PC-3 (cell line): ENCODE data around the gene LURAP1L. TPM values are rescaled to one million over a fixed set of nuclear protein-coding genes. Genes with fewer than 3 reads are reported as not detected.

ENCODE experiments used
- ATAC-seq: fragments of 200-7000 bp; cut with Tn5 transposase; 2 replicates; pipeline ENCODE4 v1.9.1; 2020; ENCODE audit warnings: mild to moderate bottlenecking, moderate library complexity
- BruUV-seq: library from RNA; stranded (reverse); fragments of 400-500 nt; replicated peaks from 2 replicates; lab custom pipeline; 2021; lab: Mats Ljungman, UMichigan
- CTCF ChIA-PET: fragments of 300-600 bp; sonication (Branson Sonifier 250); formaldehyde crosslinking; loops from one replicate; lab custom pipeline; 2022; ENCODE audit warnings: antibody characterized with exemption; lab: Charles Lee
- POLR2A ChIA-PET: fragments of 300-600 bp; sonication (Branson Sonifier 250); formaldehyde crosslinking; loops from one replicate; lab custom pipeline; 2022; ENCODE audit warnings: antibody characterized with exemption; ENCODE audit not compliant: unreplicated experiment; lab: Charles Lee
- DNase-seq: peaks from one replicate; pipeline ENCODE4 v3.0.0-alpha.2; 2015
- H2AFZ ChIP-seq: fragments of 300-600 bp; sonication (generic); 2 replicates; pipeline ENCODE4 v1.6.0; 2016; ENCODE audit warnings: antibody characterized with exemption, low read length
- H3F3A ChIP-seq: fragments of 300-600 bp; sonication (generic); one replicate; pipeline ENCODE4 v1.6.0; 2017; ENCODE audit warnings: antibody characterized with exemption, low read length, control low read depth, mild to moderate bottlenecking; ENCODE audit not compliant: unreplicated experiment
- H3K27ac ChIP-seq: fragments of 300-600 bp; sonication (generic); 2 replicates; pipeline ENCODE4 v1.5.1; 2016; ENCODE audit warnings: mild to moderate bottlenecking, low read length
- H3K27me3 ChIP-seq: fragments of 300-600 bp; sonication (generic); 2 replicates; pipeline ENCODE4 v1.6.1; 2016; ENCODE audit warnings: low read length, mixed read lengths
- H3K36me3 ChIP-seq: fragments of 300-600 bp; sonication (generic); 2 replicates; pipeline ENCODE4 v1.6.1; 2016; ENCODE audit warnings: low read depth, mixed run types, low read length, mixed read lengths
- H3K4me1 ChIP-seq: fragments of 300-600 bp; sonication (generic); 2 replicates; pipeline ENCODE4 v1.5.1; 2016; ENCODE audit warnings: low read length; ENCODE audit not compliant: insufficient read depth
- H3K4me2 ChIP-seq: fragments of 300-600 bp; sonication (generic); 2 replicates; pipeline ENCODE4 v1.6.0; 2016; ENCODE audit warnings: low read length
- H3K4me3 ChIP-seq: fragments of 300-600 bp; sonication (generic); 2 replicates; pipeline ENCODE4 v1.5.1; 2016; ENCODE audit warnings: mild to moderate bottlenecking, low read length, mixed read lengths
- H3K79me2 ChIP-seq: fragments of 300-600 bp; sonication (generic); 2 replicates; pipeline ENCODE4 v1.6.1; 2017; ENCODE audit warnings: low read length, mixed read lengths
- H3K9ac ChIP-seq: fragments of 300-600 bp; sonication (generic); 2 replicates; pipeline ENCODE4 v1.6.0; 2016; ENCODE audit warnings: mild to moderate bottlenecking, low read length
- H3K9me2 ChIP-seq: fragments of 300-600 bp; sonication (generic); replicated peaks from 2 replicates; pipeline ENCODE4 v1.6.1; 2016; ENCODE audit warnings: mixed run types, low read length, mixed read lengths
- H3K9me3 ChIP-seq: fragments of 300-600 bp; sonication (generic); 2 replicates; pipeline ENCODE4 v1.6.1; 2016; ENCODE audit warnings: low read length, mixed read lengths
- H4K20me1 ChIP-seq: fragments of 300-600 bp; sonication (generic); 2 replicates; pipeline ENCODE4 v1.6.1; 2016; ENCODE audit warnings: low read length, mixed read lengths
- EZH2 ChIP-seq: fragments of 300-600 bp; sonication (generic); IDR thresholded peaks from one replicate; pipeline ENCODE4 v1.6.1; 2017; ENCODE audit warnings: antibody characterized with exemption, mild to moderate bottlenecking, low read length; ENCODE audit not compliant: unreplicated experiment
- EZH2phosphoT487 ChIP-seq: fragments of 300-600 bp; sonication (generic); IDR thresholded peaks from 2 replicates; pipeline ENCODE4 v1.6.1; 2018; ENCODE audit warnings: mild to moderate bottlenecking, antibody characterized with exemption, low read length, borderline replicate concordance
- intact Hi-C: fragments of 100-400 bp; cut with micrococcal nuclease; formaldehyde crosslinking; loops from 2 replicates; pipeline ENCODE4 v1.9.0; 2023
- total RNA-seq: library from RNA; depleted of rRNA; stranded (reverse); fragments of >200 nt; gene quantifications from 2 replicates; pipeline ENCODE4 v1.2.3, GENCODE V29; 2014
- TF ChIP-seq, protein P1 (sequence below): fragments of 300-600 bp; sonication (generic); conservative IDR thresholded peaks from 2 replicates; pipeline ENCODE4 v1.5.1; 2017; ENCODE audit warnings: antibody characterized with exemption, low read depth, mild to moderate bottlenecking, low read length

Gene LURAP1L
- total RNA-seq, 1 experiment from 2014 or later: 16.4 TPM

DNA sequence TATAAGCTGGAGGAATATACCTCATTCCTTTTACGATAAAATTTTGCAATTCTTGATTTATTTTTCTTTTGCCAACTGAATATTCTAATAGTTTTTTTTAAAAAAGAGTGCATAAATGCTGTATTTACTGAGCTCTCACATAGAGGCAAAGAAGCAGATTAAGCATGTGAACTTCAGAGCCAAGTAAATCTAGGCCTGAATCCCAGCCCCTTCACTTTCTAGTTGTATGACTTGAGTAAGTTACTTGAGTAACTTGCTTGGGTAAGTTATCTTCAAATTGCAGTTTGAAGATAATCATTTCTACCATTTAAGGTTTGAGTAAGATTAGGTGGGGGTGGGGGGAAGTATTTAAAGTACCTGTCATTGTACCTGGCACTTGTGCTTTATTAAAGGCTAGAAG is 21.8 kb downstream of the LURAP1L start:
- Histone ChIP-seq H3K79me2 (no peaks in the 10 kb centered on the region; the same call in 1 of the 2 replicates), H3K4me1 (peaks cover 20% of the 10 kb centered on the region), H3K4me2 (no peak overlapping the region), H3K9me3 (no peaks in the 10 kb centered on the region), H2AFZ (no peak overlapping the region), H4K20me1 (no peaks in the 10 kb centered on the region), H3K9ac (no peak overlapping the region), H3F3A (no peaks in the 10 kb centered on the region), H3K9me2 (no peaks in the 10 kb centered on the region), H3K36me3 (no peaks in the 10 kb centered on the region), H3K27ac (no peak overlapping the region), H3K4me3 (no peak overlapping the region), H3K27me3 (no peaks in the 10 kb centered on the region)
- TF ChIP-seq EZH2phosphoT487 (no peak), EZH2 (no peak)
- TF ChIP-seq, protein P1, sequence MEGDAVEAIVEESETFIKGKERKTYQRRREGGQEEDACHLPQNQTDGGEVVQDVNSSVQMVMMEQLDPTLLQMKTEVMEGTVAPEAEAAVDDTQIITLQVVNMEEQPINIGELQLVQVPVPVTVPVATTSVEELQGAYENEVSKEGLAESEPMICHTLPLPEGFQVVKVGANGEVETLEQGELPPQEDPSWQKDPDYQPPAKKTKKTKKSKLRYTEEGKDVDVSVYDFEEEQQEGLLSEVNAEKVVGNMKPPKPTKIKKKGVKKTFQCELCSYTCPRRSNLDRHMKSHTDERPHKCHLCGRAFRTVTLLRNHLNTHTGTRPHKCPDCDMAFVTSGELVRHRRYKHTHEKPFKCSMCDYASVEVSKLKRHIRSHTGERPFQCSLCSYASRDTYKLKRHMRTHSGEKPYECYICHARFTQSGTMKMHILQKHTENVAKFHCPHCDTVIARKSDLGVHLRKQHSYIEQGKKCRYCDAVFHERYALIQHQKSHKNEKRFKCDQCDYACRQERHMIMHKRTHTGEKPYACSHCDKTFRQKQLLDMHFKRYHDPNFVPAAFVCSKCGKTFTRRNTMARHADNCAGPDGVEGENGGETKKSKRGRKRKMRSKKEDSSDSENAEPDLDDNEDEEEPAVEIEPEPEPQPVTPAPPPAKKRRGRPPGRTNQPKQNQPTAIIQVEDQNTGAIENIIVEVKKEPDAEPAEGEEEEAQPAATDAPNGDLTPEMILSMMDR: no peak
- POLR2A ChIA-PET: no interaction called here
- BruUV-seq: no TSS peak
- intact Hi-C loops: no loop called here
- CTCF ChIA-PET: no interaction called here
- DNase-seq (no peak), ATAC-seq (no peak)

GRCh38 chr9:12797037-12797436 is 22.2 kb downstream of the LURAP1L start:
- CTCF ChIA-PET: interaction anchor here (0.7 to 1.0 kb wide), 2 partner anchors 18 to 20 kb away, joined by 3 read pairs; no protein-coding TSS in a partner anchor
- no peaks in the 10 kb centered on the region for H4K20me1 ChIP-seq

More at GRCh38 chr9:12797037-12797436, 22.2 kb downstream of the LURAP1L start:
- POLR2A ChIA-PET: no interaction called here
- no peaks in the 10 kb centered on the region for H3F3A ChIP-seq
- H3K4me1 ChIP-seq: peaks cover 22% of the 10 kb centered on the region
- TF ChIP-seq EZH2phosphoT487: no peak
- no peak for TF ChIP-seq EZH2
- TF ChIP-seq, protein P1: no peak
- H3K79me2 ChIP-seq: no peaks in the 10 kb centered on the region; the same call in 1 of the 2 replicates
- H3K36me3 ChIP-seq: no peaks in the 10 kb centered on the region
- BruUV-seq: no TSS peak
- H3K27me3 ChIP-seq: no peaks in the 10 kb centered on the region
- H3K4me3 ChIP-seq: no peak overlapping the region
- ATAC-seq (no peak; the same call in 1 of the 2 replicates), DNase-seq (no peak)
- no peak overlapping the region for H2AFZ ChIP-seq
- H3K9ac ChIP-seq: no peak overlapping the region
- H3K9me3 ChIP-seq: no peaks in the 10 kb centered on the region
- H3K4me2 ChIP-seq: no peak overlapping the region
- no peak overlapping the region for H3K27ac ChIP-seq
- no peaks in the 10 kb centered on the region for H3K9me2 ChIP-seq
- intact Hi-C loops: no loop called here
